Measurements from ENCODE around the gene CR1. TPM values are rescaled to one million over a fixed set of nuclear protein-coding genes. Genes with fewer than 3 reads are reported as not detected.
A peak's percentile ranks its signal among the peaks of the same experiment; 100 is the strongest.

The CR1 gene
- total and polyA plus RNA-seq, 9 of the 15 experiments (the other 6 are each of a cell fraction or from before 2014, with no cell fraction given): 0.07 to 0.47 (median 0.18) TPM

GRCh38 chr1:207644852-207645634 is 149.1 kb downstream of the CR1 start, which contains the start of gene CR1L (continued):
- peak; percentile 22; the same call in 1 of the 2 replicates for TF ChIP-seq FOXP4 (CRISPR knock-in tag; IDR thresholded peaks at IDR 0.05; ENCODE audit: borderline replicate concordance)
- TF ChIP-seq ETV5 (CRISPR knock-in tag; IDR thresholded peaks at IDR 0.05; ENCODE audit: low read depth): peak; percentile 28; the same call in 1 of the 2 replicates
- TF ChIP-seq CBX3 (IDR thresholded peaks at IDR 0.05; ENCODE audit: borderline replicate concordance in 1 of 2, low read length in 2 of 2): peak in 1 of 2 experiments; percentile 56; a peak in 1 of 3 replicates
- peak; percentile 79 for TF ChIP-seq ZSCAN29 (IDR thresholded peaks at IDR 0.05)
- no peak for TF ChIP-seq POLR2AphosphoS2 (IDR thresholded peaks at IDR 0.05; ENCODE audit: low read length)
- TF ChIP-seq ETV1 (tag; conservative IDR thresholded peaks at IDR 0.05; ENCODE audit: low read depth): 0 out of 2 replicates have a peak, but pooled peaks have one; percentile 54
- TF ChIP-seq GTF2E2 (tag; IDR thresholded peaks at IDR 0.05): no peak
- peak; percentile 93; the same call in 1 of the 2 replicates for TF ChIP-seq LCOR (CRISPR knock-in tag; IDR thresholded peaks at IDR 0.05)
- no peak; a peak in 1 of 4 replicates for TF ChIP-seq KDM1A (IDR thresholded peaks at IDR 0.05)
- peak; percentile 78 for TF ChIP-seq HMGN3 (IDR thresholded peaks at IDR 0.05; ENCODE audit: borderline replicate concordance, extremely low read depth, insufficient read length, low read depth, low read length)
- TF ChIP-seq TCF3 (CRISPR knock-in tag; IDR thresholded peaks at IDR 0.05): peak; percentile 70
- TF ChIP-seq NEUROD1 (IDR thresholded peaks at IDR 0.05; ENCODE audit: borderline replicate concordance, low read depth, low read length, partially characterized antibody): peak; percentile 10
- no peak for TF ChIP-seq SIRT6 (IDR thresholded peaks at IDR 0.05; ENCODE audit: low read depth, low read length)
- peak; percentile 78 for TF ChIP-seq MYC (IDR thresholded peaks at IDR 0.05; ENCODE audit: low read depth, low read length)
- TF ChIP-seq MYC (CRISPR knock-in tag; IDR thresholded peaks at IDR 0.05; ENCODE audit: borderline replicate concordance, low read depth): peak; percentile 72; the same call in 1 of the 2 replicates
- peak; percentile 98 for TF ChIP-seq KAT7 (CRISPR knock-in tag; IDR thresholded peaks at IDR 0.05; ENCODE audit: borderline replicate concordance)
- TF ChIP-seq ATF7 (IDR thresholded peaks at IDR 0.05): peak; percentile 78
- peak; percentile 50 for TF ChIP-seq E2F8 (IDR thresholded peaks at IDR 0.05; ENCODE audit: low read depth, partially characterized antibody)
- no peak for TF ChIP-seq HDGF (IDR thresholded peaks at IDR 0.05)
- no peak for TF ChIP-seq STAT5A (IDR thresholded peaks at IDR 0.05; ENCODE audit: borderline replicate concordance, low read length)
- TF ChIP-seq USF1 (CRISPR knock-in tag; IDR thresholded peaks at IDR 0.05): peak; percentile 70
